SK-N-SH (cell line): Measurements from ENCODE around the gene SMYD3. TPM values are rescaled to one million over a fixed set of nuclear protein-coding genes. Genes with fewer than 3 reads are reported as not detected.

ENCODE experiments used
- CTCF ChIA-PET: fragments of 300-600, 350-600 bp; formaldehyde crosslinking; extraction: SDS; loops from one replicate; lab custom pipeline; 2021; lab: Yijun Ruan, JAX
- POLR2A ChIA-PET: fragments of 350-600 bp; sonication (Branson Sonifier 250); formaldehyde crosslinking; extraction: SDS; loops from one replicate; lab custom pipeline; 2020; ENCODE audit warnings: antibody characterized with exemption, inconsistent platforms; lab: Yijun Ruan, JAX
- DNase-seq: peaks from one replicate; pipeline ENCODE4 v3.0.0; 2012
- H2AFZ ChIP-seq: fragments of 200-600 bp; sonication (generic); 2 replicates; pipeline ENCODE4 v1.8.1; 2016; ENCODE audit warnings: antibody characterized with exemption, mild to moderate bottlenecking, low read depth
- H3F3A ChIP-seq: fragments of 200-600 bp; sonication (generic); replicated peaks from 2 replicates; pipeline ENCODE3; 2016; ENCODE audit warnings: antibody characterized with exemption, mild to moderate bottlenecking; ENCODE audit not compliant: insufficient read depth
- H3K27ac ChIP-seq, 2 experiments: fragments of 200-500 bp in 1 of 2; fragments of 200-600 bp in 1 of 2; sonication (Bioruptor generic) in 1 of 2; sonication (generic), shearing (Covaris generic) in 1 of 2; 2 replicates each; pipeline versions ENCODE4 v1.5.1 to v1.6.1; 2014 to 2016; ENCODE audit warnings: low read depth in 2 of 2, inconsistent platforms in 1 of 2, low read length in 1 of 2, mild to moderate bottlenecking in 1 of 2, mixed read lengths in 1 of 2
- H3K27me3 ChIP-seq: fragments of 200-600 bp; sonication (generic), shearing (Covaris generic); 2 replicates; pipeline ENCODE4 v1.6.1; 2016; ENCODE audit warnings: mixed run types; ENCODE audit not compliant: insufficient read depth
- H3K36me3 ChIP-seq, 2 experiments: fragments of 200-500 bp in 1 of 2; fragments of 200-600 bp in 1 of 2; sonication (Bioruptor generic) in 1 of 2; sonication (generic) in 1 of 2; replicated peaks in 1 of 2; 2 replicates each; pipeline versions ENCODE3 to v1.5.1; 2014 to 2016; ENCODE audit warnings: low read length in 1 of 2, mild to moderate bottlenecking in 1 of 2; ENCODE audit not compliant: insufficient read depth in 2 of 2, control insufficient read depth in 1 of 2
- H3K4me1 ChIP-seq, 2 experiments: fragments of 200-500 bp in 1 of 2; fragments of 200-600 bp in 1 of 2; sonication (Bioruptor generic) in 1 of 2; sonication (generic), shearing (Covaris generic) in 1 of 2; 2 replicates each; pipeline versions ENCODE4 v1.5.1 to v1.6.1; 2014 to 2016; ENCODE audit warnings: low read depth in 1 of 2, low read length in 1 of 2, mixed run types in 1 of 2; ENCODE audit not compliant: insufficient read depth in 2 of 2, control insufficient read depth in 1 of 2
- H3K4me2 ChIP-seq: fragments of 200-600 bp; sonication (generic), shearing (Covaris generic); 2 replicates; pipeline ENCODE4 v1.6.1; 2017; ENCODE audit warnings: mixed run types
- H3K4me3 ChIP-seq, 2 experiments: fragments of 200-500 bp in 1 of 2; fragments of 200-600 bp in 1 of 2; sonication (Bioruptor generic) in 1 of 2; sonication (generic), shearing (Covaris generic) in 1 of 2; 2 replicates each; pipeline versions ENCODE4 v1.5.1 to v1.8.1; 2014 to 2016; ENCODE audit warnings: low read depth in 2 of 2, inconsistent platforms in 1 of 2, low read length in 1 of 2, mild to moderate bottlenecking in 1 of 2, mixed read lengths in 1 of 2, moderate library complexity in 1 of 2
- H3K79me2 ChIP-seq: fragments of 200-600 bp; sonication (generic); 2 replicates; pipeline ENCODE4 v1.8.1; 2017; ENCODE audit warnings: mild to moderate bottlenecking; ENCODE audit not compliant: insufficient read depth
- H3K9ac ChIP-seq: fragments of 200-600 bp; sonication (generic); 2 replicates; pipeline ENCODE4 v1.6.1; 2017; ENCODE audit warnings: mixed run types
- H3K9me2 ChIP-seq: fragments of 200-600 bp; sonication (generic); 2 replicates; pipeline ENCODE4 v1.6.1; 2017; ENCODE audit warnings: mixed run types
- H3K9me3 ChIP-seq: fragments of 200-600 bp; sonication (generic); 2 replicates; pipeline ENCODE4 v1.6.1; 2017; ENCODE audit warnings: mixed run types, mild to moderate bottlenecking, moderate library complexity
- H4K20me1 ChIP-seq: fragments of 200-600 bp; sonication (generic); 2 replicates; pipeline ENCODE4 v1.6.1; 2017; ENCODE audit warnings: mild to moderate bottlenecking, mixed run types; ENCODE audit not compliant: insufficient read depth
- ELF1 ChIP-seq: IDR thresholded peaks from 2 replicates; pipeline ENCODE4 v1.4.0; 2012
- EP300 ChIP-seq, 2 experiments: IDR thresholded peaks; 2 replicates each; pipeline versions ENCODE4 v1.4.0 to v1.6.1; 2012; ENCODE audit warnings: borderline replicate concordance in 1 of 2, low read depth in 1 of 2, low read length in 1 of 2
- FOXJ3 ChIP-seq: sonication (generic); formaldehyde crosslinking; IDR thresholded peaks from 2 replicates; pipeline ENCODE4 v1.5.1; 2020; ENCODE audit warnings: mild to moderate bottlenecking, missing genetic modification reagents
- FOXM1 ChIP-seq: IDR thresholded peaks from 2 replicates; pipeline ENCODE4 v1.4.0; 2012; ENCODE audit warnings: low read depth, mild to moderate bottlenecking
- GATA2 ChIP-seq: sonication (generic); formaldehyde crosslinking; IDR thresholded peaks from 2 replicates; pipeline ENCODE4 v1.5.0; 2020; ENCODE audit warnings: mild to moderate bottlenecking, missing genetic modification reagents
- MEF2A ChIP-seq: IDR thresholded peaks from 2 replicates; pipeline ENCODE4 v1.4.0; 2012; ENCODE audit warnings: low read depth, borderline replicate concordance
- NFIC ChIP-seq: IDR thresholded peaks from 2 replicates; pipeline ENCODE4 v1.4.0; 2012; ENCODE audit warnings: borderline replicate concordance
- NRF1 ChIP-seq: IDR thresholded peaks from 2 replicates; pipeline ENCODE4 v1.6.1; 2012; ENCODE audit warnings: low read depth, mild to moderate bottlenecking, low read length
- POLR2AphosphoS5 ChIP-seq: IDR thresholded peaks from 2 replicates; pipeline ENCODE4 v1.6.1; 2012; ENCODE audit warnings: low read depth, low read length
- SIN3A ChIP-seq: IDR thresholded peaks from 2 replicates; pipeline ENCODE4 v1.6.1; 2012; ENCODE audit warnings: low read depth, mild to moderate bottlenecking, low read length, moderate library complexity, borderline replicate concordance
- TEAD4 ChIP-seq: IDR thresholded peaks from 2 replicates; pipeline ENCODE4 v1.4.0; 2012; ENCODE audit warnings: mild to moderate bottlenecking, borderline replicate concordance; ENCODE audit not compliant: insufficient read depth
- WGBS: methylation state at CpG from one replicate; pipeline ENCODE4 v1.1.6; 2017; ENCODE audit warnings: low lambda C conversion rate; 5-methylcytosine and 5-hydroxymethylcytosine counted together
- polyA plus RNA-seq, 3 experiments: library from polyadenylated mRNA; depleted of rRNA; stranded (reverse); fragments of >200 nt; gene quantifications; 2 replicates each; pipeline ENCODE4 v1.2.3, GENCODE V29; 2012
- TF ChIP-seq, protein P1 (sequence below): fragments of 150-350 bp; IDR thresholded peaks from 2 replicates; pipeline ENCODE4 v1.6.1; 2016; ENCODE audit warnings: mild to moderate bottlenecking, low read depth, low read length
- TF ChIP-seq, protein P2 (sequence below): IDR thresholded peaks from 2 replicates; pipeline ENCODE4 v1.4.0; 2012; ENCODE audit warnings: low read depth
- TF ChIP-seq, protein P3 (sequence below): fragments of 200-600 bp; sonication (generic); IDR thresholded peaks from 2 replicates; pipeline ENCODE4 v1.6.1; 2017; ENCODE audit warnings: antibody characterized with exemption, mild to moderate bottlenecking, moderate library complexity

Gene SMYD3
- polyA plus RNA-seq, 1 of the 3 experiments (the other 2 are of a cell fraction): 31.4 TPM

DNA sequence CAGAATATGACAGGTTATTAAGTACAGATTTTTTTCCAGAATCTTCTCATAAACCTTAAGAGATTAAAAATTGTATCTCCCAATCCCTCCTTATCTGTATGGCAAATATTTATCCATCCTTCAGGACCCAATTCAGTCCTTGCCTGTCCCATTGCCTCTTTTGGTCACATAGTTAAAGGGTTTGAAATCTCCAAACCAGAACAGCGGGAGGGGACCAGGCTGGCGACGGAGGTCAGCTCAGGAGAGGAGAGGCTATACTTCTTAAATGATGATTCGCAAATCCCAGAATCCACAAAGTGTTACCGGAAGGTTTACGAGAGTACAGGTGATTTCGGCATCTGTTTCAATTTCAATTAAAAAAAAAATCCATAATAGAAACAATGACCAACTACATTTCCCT, 572.7 kb downstream of the SMYD3 start:
- CTCF ChIA-PET: no interaction called here
- Histone ChIP-seq H3K36me3 (no peaks in the 10 kb centered on the region), H2AFZ (no peak overlapping the region), H3K27me3 (no peaks in the 10 kb centered on the region), H3F3A (no peaks in the 10 kb centered on the region), H3K9me2 (no peaks in the 10 kb centered on the region), H3K27ac (no peak overlapping the region; a peak in 1 of 4 replicates), H3K4me1 (no peaks in the 10 kb centered on the region; a peak in 2 of 4 replicates), H3K9ac (no peak overlapping the region), H3K4me2 (no peak overlapping the region), H3K9me3 (no peaks in the 10 kb centered on the region), H3K79me2 (no peaks in the 10 kb centered on the region), H4K20me1 (no peaks in the 10 kb centered on the region), H3K4me3 (no peak overlapping the region)
- WGBS: 94% methylated on average over 7 of the region's 7 CpGs
- TF ChIP-seq, protein P1, sequence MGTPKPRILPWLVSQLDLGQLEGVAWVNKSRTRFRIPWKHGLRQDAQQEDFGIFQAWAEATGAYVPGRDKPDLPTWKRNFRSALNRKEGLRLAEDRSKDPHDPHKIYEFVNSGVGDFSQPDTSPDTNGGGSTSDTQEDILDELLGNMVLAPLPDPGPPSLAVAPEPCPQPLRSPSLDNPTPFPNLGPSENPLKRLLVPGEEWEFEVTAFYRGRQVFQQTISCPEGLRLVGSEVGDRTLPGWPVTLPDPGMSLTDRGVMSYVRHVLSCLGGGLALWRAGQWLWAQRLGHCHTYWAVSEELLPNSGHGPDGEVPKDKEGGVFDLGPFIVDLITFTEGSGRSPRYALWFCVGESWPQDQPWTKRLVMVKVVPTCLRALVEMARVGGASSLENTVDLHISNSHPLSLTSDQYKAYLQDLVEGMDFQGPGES: no peak
- TF ChIP-seq ELF1 (no peak), MEF2A (no peak)
- POLR2A ChIA-PET: no interaction called here
- DNase-seq: no peak

DNA sequence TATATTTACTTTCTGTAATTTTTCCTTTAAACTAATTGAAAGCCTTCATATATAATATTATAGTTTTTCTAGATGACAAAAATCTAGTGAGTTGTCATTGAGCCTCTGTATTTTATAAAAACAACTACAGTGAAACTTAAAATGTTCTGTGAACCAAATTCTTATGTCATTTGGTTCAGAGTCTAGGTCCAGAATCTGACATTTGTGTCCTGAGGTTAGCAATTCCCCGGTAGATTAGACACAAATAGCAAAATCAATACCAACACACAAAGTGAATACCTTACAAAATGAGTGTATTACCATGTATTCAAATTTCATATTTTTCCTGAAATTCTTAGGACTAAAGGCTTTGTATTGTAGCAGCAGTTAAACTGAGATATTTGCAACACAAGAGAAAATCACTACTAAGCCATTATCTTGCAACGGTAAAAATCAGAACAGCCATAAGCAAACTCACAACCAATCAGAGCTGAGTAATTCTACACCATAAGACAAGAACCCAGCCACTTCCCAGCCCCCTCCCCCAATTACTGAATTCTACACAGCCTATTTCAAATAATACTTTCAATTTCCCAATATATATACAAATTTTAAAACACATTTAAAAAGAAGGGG, 573.5 kb downstream of the SMYD3 start:
- Histone ChIP-seq H3K27me3 (no peaks in the 10 kb centered on the region), H3K27ac (no peak overlapping the region), H3K36me3 (no peaks in the 10 kb centered on the region), H3K4me2 (no peak overlapping the region), H3K79me2 (no peaks in the 10 kb centered on the region), H3K9me2 (no peaks in the 10 kb centered on the region), H4K20me1 (no peaks in the 10 kb centered on the region), H3K4me1 (no peaks in the 10 kb centered on the region; a peak in 2 of 4 replicates), H3K4me3 (no peak overlapping the region), H3K9ac (no peak overlapping the region), H3K9me3 (no peaks in the 10 kb centered on the region), H3F3A (no peaks in the 10 kb centered on the region), H2AFZ (no peak overlapping the region)
- DNase-seq: no peak
- 67% methylated on average over 2 of the region's 2 CpGs for WGBS
- TF ChIP-seq POLR2AphosphoS5: no peak
- no peak for TF ChIP-seq EP300 (IDR thresholded peaks at IDR 0.05; ENCODE audit: borderline replicate concordance in 1 of 2, low read depth in 1 of 2, low read length in 1 of 2)
- no peak for TF ChIP-seq NFIC
- TF ChIP-seq, protein P2, sequence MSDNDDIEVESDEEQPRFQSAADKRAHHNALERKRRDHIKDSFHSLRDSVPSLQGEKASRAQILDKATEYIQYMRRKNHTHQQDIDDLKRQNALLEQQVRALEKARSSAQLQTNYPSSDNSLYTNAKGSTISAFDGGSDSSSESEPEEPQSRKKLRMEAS: no peak
- TF ChIP-seq NRF1: no peak
- TF ChIP-seq ELF1: no peak
- no peak for TF ChIP-seq FOXM1
- TF ChIP-seq, protein P1: no peak
- TF ChIP-seq FOXJ3 (CRISPR knock-in tag): no peak
- TF ChIP-seq, protein P3, sequence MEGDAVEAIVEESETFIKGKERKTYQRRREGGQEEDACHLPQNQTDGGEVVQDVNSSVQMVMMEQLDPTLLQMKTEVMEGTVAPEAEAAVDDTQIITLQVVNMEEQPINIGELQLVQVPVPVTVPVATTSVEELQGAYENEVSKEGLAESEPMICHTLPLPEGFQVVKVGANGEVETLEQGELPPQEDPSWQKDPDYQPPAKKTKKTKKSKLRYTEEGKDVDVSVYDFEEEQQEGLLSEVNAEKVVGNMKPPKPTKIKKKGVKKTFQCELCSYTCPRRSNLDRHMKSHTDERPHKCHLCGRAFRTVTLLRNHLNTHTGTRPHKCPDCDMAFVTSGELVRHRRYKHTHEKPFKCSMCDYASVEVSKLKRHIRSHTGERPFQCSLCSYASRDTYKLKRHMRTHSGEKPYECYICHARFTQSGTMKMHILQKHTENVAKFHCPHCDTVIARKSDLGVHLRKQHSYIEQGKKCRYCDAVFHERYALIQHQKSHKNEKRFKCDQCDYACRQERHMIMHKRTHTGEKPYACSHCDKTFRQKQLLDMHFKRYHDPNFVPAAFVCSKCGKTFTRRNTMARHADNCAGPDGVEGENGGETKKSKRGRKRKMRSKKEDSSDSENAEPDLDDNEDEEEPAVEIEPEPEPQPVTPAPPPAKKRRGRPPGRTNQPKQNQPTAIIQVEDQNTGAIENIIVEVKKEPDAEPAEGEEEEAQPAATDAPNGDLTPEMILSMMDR: no peak
- TF ChIP-seq GATA2: no peak
- TF ChIP-seq TEAD4: no peak
- TF ChIP-seq SIN3A: no peak
- POLR2A ChIA-PET: no interaction called here
- CTCF ChIA-PET: no interaction called here
